GM12892 (cell line): ENCODE results near the gene MRPL1.

Source experiments
- POLR2A ChIP-seq: IDR thresholded peaks from 2 replicates; pipeline ENCODE4 v1.6.1; 2011; ENCODE audit warnings: low read depth, low read length, control low read depth
- POLR2AphosphoS5 ChIP-seq: IDR thresholded peaks from 2 replicates; pipeline ENCODE4 v1.6.1; 2011; ENCODE audit warnings: low read depth, low read length, control low read depth
- TAF1 ChIP-seq: IDR thresholded peaks from 2 replicates; pipeline ENCODE4 v1.6.1; 2011; ENCODE audit warnings: low read depth, mild to moderate bottlenecking, control low read depth, low read length, borderline replicate concordance

- TF ChIP-seq POLR2A (no peak), POLR2AphosphoS5 (no peak), TAF1 (no peak)
Measured at GRCh38 chr4:77826275-77826674, 36.4 kb upstream of the MRPL1 start.
